Measurements from ENCODE around the gene DYRK2.

The DYRK2 gene

DNA sequence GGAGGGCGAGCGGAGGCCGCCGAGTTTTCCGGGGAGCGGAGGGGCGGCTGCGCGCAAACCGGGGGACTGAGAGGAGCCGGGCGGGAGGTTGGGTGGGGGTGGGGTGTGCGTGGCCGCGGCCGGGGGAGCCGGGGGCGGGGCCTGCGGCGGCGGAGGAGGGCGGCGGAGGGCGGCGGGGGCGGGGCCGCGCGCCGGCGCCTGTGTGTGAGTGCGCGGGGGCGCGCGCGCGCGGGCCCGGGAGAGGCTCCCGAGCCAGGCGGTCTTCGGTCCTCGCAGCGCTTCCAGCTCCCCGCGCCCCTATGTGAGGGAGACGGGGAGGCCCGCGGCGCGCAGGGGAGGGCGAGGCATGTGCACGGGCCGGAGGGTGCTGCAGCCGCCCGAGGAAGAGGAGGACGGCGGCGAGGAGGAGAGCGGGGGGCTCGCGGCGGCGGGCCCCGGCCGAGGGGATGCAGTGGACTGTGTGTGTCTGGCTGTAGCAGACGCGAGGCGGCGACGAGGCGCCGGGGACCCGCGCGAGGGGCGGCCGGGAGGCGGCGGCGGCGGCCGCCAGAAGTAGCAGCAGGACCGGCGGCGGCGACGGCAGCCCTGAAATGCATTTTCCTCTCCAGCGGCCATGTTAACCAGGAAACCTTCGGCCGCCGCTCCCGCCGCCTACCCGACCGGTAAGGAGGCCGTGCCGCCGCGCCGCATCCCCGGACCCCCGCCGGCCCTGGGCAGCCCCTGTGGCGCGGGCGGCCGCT, at the start of gene DYRK2:
DYRK2 (plus strand) TSS at position 225 of the 740 bp plus-strand sequence; CDS start at position 614, 389 bp downstream.
- DNase-seq (ENCODE audit: low spot score): peak; percentile 85

DNA sequence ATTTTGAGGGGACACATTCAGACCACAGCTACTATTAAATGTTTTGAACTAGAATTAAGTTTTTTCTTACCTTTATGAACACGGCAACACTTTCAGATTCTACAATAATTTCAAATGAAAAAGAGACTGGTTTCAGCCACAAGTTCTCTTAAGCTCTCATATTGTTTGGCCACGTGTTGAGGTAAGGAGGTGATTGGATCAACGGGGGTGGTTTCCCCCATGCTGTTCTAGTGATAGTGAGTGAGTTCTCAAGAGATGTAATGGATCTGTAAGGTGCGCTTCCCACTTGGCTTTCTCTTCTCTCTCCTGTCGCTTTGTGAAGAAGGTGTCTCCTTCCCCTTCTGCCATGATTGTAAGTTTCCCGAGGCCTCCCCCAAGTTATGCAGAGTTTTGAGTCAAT, 48.9 kb upstream of the DYRK2 start:
- DNase-seq (ENCODE audit: low spot score): no peak

DNA sequence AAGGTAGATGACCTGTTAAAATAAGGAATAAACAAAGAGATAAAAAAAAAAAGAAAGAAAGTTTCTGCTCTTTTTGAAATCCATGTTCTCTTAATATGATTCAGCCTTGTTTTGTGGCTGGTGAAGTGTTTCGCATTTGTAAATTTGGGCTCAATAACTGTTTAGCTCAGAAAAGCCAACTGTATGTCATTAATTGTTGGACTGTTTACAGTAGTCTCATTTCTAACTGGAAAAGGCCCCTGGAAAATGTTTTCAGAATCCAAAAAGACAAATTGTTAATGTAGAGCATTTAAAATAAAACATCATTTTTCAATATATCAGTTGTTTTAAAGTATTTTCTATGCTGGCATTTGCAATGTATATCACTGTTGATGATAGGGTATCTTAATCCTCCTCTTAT, 47.4 kb upstream of the DYRK2 start:
- DNase-seq (ENCODE audit: low spot score): no peak

DNA sequence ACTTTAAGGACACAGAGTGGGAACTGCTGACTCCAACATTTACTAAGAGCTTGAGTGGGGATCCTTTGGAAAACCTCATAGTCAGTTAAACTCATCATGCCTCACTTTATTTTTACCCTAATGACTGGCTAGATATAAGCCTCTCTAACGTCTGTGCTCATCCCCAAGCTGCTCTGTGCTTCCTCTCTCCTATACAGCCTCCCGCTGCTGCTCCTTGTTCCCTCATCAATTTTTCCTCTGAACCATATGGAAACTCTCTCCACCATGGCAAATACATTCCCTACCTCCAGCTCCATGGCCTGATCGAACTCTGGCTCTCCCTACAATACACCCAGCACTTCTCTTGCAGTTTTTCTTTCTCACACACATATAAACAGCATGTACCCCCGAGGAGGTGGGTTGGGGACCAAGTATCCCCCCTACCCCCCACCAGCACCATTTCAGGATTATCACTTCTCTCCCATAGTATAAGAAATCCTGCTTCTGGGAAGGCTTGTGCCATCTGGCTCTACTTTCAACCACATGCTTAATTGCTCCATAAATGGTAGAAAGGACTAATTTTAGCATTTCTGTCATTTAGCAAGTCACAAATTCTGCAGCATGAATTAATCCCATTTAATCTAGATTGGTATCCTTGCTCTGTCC, 39.2 kb upstream of the DYRK2 start:
- DNase-seq (ENCODE audit: low spot score): no peak

DNA sequence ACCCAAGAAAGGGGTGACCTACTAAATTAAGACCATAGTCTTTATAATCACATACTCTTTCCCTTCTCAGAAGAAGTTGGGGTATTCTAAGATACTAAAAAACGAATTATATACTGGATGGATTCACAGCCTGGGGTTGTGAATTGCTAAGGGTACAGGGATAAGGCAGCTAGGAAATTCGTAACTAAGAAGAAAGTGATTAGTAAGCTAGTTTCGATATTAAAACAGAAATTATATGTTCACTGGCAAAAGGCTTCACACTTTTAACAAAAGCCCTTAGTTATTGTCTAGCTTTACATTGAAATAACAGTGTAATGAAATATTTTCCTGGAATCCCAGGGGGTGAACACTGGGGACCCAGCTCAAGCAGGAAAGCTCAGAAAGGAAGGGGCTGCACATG, 35.5 kb upstream of the DYRK2 start:
- no peak for DNase-seq (ENCODE audit: low spot score)

DNA sequence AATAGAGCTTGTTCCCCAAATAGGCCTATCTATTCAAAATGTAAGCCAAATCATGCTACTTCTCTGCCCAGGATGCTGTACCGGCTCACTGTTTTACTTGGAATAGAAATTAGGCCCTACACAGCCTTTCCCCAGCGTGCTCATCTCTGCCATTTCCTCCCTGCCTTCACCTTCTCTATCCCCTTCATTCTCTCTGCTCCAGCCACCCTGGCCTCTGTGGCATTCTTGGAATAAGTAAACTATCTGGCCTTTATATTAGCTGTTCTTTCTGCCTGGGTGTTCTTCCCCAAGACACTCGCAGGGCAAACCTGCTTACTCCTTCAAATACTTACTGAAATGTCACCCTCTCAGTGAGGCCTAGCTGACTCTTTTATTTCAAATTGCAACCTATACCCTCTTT, 30.9 kb upstream of the DYRK2 start:
- no peak for DNase-seq (ENCODE audit: low spot score)

DNA sequence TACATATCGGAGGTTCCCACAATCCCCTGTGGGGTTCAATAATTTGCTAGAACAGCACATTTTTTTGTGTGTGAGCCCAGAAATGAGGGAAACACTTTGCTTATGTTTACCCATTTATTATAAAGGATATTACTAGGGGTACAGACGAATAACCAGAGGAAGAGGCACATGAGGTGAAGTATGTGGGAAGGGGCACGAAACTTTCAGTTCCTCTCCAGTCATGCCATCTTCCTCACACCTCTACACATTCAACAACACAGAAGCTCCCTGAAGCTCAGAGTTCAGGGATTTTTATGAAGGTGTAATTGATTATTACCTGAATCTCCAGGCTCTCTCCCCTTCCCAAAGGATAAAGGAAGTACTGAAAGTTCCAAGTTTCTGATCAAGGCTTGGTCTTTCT, 30.2 kb upstream of the DYRK2 start:
- DNase-seq (ENCODE audit: low spot score): no peak

DNA sequence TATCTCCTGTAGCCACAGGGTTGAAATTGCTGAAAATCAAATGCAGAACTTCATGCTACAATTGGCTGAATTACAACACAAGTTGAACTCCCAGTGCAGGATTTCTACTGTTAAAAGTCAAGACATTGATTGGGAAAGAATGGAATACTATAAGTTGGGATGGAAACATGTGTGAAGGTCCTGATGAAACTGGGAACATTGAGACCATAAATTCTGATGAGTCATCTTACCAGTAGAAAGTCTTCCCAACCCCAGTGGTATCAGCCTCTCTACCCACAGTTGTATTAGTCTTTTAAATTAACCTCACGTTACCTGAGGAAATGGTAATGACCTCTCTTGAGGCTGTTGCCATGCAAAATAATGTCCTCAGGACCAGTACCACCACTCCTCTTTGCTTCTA, 27.4 kb upstream of the DYRK2 start:
- DNase-seq (ENCODE audit: low spot score): no peak

DNA sequence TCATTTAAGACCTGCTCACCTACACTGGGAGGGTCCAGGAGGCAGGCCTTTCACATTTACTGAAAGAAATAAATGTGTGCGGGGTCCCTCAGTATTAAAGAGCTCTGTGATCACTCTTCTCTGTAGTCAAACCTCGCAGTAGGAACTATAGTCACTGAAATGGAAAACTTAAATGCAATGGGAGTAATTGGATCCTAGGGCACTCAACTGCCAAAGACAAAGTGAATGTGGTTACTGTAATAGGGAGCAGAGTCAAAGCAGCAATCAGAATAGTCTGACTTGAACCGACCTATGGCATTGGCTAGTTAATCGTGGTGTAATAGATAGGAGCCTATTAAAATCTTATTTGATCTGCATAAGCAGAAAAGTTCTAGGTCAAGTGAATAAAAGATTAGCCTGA, 26.6 kb upstream of the DYRK2 start:
- DNase-seq (ENCODE audit: low spot score): no peak

DNA sequence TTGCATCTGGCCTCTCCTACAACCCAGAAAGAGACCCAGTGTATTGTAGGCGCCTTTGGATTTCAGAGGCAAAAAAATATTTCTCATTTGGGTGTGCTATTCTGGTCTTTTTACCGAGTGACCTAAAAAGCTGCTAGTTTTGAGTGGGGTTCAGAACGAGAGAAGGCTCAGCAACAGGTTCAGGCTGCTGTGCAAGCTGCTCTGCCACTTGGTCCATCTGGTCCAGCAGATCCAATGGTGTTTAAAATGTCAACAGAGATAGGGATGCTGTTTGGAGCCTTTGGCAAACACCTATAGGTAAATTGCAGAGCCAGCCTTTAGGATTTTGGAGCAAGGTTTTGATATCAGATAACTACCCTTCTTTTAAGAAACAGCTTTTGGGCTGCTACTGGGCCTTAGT, 25.3 kb upstream of the DYRK2 start:
- no peak for DNase-seq (ENCODE audit: low spot score)

DNA sequence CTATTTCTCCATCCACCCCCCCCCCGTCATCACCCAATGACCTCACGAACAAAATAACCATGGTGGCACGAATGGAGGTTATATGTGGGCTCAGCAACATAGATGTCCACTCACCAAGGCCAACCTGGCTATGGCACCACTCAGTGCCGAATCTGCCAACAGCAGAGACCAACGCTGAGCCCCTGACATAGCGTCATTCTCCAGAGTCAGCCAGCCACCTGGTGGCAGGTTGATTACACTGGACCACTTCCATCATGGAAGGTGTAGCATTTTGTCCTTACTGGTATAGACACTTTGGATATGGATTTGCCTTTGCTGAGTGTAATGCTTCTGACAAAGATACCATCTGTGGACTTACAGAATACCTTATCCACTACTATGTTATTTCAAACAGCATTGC, 24.2 kb upstream of the DYRK2 start:
- DNase-seq (ENCODE audit: low spot score): no peak

DNA sequence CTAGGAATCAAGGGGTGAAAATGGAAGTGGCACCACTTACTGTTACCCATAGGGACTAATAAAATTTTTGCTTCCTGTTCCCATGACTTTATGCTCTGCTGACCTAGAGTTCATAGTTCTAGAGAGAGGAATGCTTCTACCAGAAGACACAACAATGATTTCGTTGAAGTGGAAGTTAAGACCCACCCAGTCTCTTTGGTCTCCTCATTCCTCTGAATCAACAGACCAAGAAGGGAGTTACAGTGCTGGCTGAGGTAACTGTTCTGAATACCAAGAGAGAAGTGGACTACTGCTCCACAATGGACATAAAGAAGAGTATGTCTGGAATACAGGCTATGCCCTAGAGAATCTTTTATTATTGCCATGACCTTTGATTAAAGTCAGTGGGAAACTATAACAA, 23.5 kb upstream of the DYRK2 start:
- DNase-seq (ENCODE audit: low spot score): no peak

DNA sequence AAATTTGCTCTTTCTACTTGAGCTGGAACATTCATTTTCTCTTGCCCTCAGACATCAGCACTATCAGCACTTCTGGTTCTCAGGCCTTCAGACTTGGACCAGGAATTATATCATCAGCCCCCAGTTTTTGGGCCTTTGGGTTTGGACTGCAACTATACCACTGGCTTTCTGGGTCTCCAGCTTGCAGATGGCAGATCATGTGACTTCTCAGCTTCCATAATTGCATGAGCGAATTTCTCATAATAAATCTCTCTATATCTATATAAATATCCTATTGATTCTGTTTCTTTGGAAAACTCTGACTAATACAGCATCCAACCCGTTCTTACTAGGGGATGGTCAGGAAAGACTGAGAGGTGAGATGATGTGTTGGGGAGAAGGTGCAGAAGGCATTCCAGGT, 22.4 kb upstream of the DYRK2 start:
- DNase-seq (ENCODE audit: low spot score): no peak

DNA sequence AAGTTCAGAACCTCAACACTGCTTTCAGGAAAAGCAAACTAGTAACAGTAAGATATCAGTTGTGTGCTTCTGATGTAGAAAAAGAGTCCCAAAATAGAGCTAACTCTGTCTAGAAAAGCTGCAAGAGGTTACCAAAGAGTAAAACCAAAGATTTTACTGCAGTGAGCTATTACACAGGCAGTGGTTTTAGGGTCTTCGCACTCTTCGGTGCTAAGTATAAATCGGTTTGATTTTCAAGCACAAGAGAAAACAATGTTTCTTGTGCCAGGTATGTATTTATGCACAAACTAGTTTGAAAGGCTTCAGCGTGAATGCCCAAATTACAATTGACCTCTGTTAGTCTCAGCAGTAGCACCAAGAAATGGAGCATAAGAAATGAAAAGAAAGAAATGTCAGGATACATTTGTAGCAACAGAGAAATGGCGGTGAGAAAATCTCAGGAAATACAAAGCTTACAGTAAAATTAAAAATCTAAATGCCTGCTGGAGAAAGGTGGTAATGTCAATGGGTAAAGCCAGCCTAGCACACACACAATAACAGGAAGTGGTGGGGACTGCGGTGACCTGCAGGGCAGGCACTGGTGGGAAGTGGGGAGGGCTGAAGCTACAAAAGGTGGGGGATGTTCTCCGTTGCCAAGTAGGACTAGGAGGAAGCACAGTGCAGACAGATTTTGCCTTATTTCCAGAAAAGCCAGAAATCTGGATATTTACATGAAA, 18.0 kb upstream of the DYRK2 start:
- DNase-seq (ENCODE audit: low spot score): no peak

DNA sequence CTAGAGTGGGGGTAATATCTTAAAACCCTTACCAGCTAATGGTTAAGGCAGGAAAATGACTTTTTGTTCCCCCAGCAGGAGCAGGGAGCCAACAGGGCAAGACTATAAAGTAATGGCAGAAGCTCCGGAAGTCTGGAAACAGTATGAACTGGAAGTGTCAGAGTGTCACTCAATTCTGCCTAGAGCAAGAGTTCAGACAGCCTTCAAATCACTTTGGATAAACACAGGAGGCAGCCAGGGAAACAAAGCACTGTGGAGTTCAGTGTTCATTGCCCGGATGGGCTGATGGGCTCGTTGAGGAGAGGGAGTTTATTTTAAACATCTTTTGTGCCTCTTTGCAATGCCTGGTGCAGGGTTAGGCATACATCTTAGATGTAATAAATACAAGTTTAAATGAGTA, 16.5 kb upstream of the DYRK2 start:
- DNase-seq (ENCODE audit: low spot score): no peak

DNA sequence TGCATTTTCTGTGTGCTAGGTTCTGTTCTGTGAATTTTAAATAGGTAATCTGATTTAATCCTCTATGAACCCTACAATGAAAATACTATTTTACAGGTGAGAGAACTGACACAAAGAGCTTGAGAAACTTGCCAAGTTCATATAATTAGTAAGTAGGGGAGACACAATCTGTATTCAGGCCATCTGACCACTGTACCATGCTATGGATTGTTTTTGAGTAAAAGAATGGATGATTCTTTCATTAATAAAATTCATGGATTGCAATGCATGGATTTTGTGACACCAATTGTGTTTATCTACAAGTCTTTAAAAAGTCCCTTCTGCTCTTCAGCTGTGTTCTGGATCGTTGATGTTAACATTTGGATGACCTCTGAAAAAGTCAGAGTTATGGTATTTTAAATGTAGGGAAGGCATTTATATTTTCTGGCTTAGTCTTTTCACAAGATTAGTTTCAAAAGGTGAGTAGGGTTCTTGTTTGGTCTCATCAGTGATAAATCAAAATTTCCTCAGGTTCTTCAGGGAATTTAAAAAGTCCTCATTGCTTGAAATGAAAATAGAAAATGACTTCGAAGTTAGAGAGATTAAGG, 15.4 kb upstream of the DYRK2 start:
- DNase-seq (ENCODE audit: low spot score): no peak

DNA sequence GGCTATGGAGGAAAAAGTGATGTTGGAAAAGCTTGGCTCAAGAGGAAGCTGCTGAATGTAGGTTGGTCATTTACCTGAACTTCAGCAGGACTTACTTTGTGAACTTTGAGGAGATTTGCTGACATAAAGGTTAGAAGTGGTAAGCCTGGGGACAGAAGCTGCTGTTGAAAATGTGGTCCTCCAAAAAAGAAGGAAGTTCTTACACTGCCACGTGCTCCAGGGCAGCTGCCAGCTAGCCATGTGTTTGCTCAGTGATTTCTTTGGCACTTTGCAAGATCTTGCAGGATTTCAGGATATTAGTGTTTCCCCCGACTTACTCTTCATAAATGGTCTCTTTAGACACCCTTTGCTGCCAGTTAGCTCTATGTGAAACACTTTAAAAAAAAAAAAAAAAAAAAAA, 14.8 kb upstream of the DYRK2 start:
- no peak for DNase-seq (ENCODE audit: low spot score)

DNA sequence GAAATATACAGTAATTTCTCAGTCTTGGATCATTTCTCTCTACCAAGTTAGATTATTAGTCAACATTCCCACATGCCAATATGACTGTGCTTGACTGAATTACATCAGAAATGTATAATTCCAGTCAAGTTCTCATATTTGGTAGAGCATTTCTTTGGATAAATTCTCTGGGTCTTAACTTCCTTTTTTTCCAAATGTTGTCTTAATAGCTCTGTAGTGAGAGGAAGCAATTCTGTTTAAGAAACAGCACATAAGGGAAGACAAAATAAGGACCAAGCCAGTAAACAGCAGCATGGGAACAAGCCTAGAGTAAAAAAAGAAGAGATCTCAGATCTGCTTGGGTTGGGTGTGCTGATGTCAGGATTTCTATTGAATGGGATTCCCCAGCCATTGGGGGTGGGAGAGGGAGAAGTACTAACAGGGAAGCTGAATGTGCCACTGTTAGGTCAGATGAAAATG, 14.2 kb upstream of the DYRK2 start:
- no peak for DNase-seq (ENCODE audit: low spot score)

DNA sequence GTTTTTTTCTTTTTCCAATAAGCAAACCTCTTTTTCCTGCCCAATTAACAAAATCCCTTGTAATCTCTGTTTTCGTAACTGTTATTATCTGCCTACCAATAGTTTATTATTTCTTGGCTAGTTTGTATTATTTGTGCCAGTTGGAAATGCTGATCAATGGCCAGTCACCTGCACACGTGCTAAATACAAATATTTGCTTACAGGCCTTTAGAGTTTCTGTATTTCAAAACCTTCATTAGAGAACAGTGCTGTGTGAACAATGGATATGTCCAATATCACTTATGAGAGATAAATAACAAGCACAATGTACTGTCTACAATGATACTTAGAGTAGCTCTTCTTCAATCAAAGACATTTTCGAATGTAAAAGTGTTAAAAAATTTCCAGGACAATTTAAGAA, 10.8 kb upstream of the DYRK2 start:
- DNase-seq (ENCODE audit: low spot score): no peak

DNA sequence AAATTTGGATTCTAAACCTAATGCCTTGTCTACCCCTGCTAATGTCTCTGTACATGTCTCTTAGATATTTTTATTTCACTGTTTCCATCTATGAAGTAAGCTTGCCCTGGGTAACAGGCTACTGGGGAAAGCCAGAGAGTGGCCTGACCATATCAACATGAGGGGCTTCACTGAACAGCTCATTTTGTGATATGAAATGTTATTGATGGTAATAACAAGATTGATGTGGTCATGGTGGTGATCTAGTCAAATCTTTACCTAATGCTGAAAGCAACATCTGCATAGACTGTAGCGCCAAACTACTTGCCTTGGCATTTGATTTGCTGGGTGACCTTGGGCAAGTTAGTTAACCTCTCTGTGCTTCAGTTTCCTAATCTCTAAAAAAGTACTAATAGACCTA, 9.9 kb upstream of the DYRK2 start:
- DNase-seq (ENCODE audit: low spot score): no peak

DNA sequence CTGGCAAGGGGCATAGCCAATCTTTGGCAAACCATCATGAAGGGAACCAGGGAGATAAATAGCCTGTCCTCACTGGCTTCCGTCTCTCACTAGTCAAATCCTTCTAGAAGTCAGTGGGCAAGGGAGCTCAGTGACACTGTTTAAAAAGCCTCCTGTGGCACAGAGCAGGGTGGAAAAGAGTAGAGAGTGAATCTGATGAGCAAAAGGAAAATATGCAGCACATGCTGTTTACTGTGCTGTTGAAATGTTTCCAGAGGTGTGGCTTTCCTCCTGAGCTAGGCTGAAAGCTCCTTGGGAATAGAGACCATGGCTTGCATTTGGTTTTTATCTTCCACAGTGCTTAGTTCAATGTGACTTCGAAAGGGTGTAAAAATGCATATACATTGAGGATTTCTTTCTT, 7.7 kb upstream of the DYRK2 start:
- DNase-seq (ENCODE audit: low spot score): no peak

DNA sequence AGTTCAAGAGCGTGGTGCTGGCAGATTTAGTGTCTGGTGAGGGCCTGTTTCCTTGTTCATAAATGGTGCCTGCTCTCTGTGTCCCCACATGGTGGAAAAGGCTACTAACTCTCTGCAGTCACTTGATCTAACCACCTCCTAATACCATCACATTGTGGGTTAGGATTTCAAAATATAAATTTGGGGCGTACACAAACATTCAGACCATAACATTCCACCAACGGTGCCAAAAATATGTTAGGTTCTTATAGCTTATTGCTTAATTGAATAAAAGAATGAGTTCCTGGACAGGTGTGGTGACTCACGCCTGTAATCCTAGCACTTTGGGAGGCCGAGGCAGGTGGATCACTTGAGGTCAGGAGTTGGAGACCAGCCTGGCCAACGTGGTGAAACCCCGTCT, 3.4 kb upstream of the DYRK2 start:
- DNase-seq (ENCODE audit: low spot score): no peak

DNA sequence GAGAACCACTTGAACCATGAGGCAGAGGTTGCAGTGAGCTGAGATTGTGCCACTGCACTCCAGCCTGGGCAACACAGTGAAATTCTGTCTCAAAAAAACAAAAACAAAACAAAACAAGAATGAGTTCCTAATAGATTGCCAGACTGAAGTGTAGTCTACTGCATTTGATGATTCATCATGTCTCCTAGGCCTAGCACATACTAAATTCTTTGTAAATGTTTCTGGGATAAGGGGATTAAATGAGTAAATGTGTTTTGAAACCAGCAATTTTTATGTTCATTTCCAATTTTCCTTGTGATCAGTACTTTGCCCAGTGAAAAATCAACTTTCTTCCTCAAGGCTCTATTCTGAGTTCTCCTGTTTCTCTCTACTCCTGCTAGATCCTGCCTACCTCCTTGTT, 2.9 kb upstream of the DYRK2 start:
- no peak for DNase-seq (ENCODE audit: low spot score)

All from RKO (cell line).